GM12878 (cell line): ENCODE results near the gene GABRB1. TPM values are rescaled to one million over a fixed set of nuclear protein-coding genes. Genes with fewer than 3 reads are reported as not detected.

Source experiments
- ATAC-seq: fragments of 200-7000 bp; cut with Tn5 transposase; 3 replicates; pipeline ENCODE4 v1.9.1; 2020; ENCODE audit warnings: mild to moderate bottlenecking, moderate library complexity
- BruUV-seq: library from RNA; stranded (reverse); fragments of 400-500 nt; replicated peaks from 2 replicates; lab custom pipeline; 2021; lab: Mats Ljungman, UMichigan
- CTCF ChIA-PET: fragments of 300-600 bp; sonication (Branson Sonifier 250); formaldehyde crosslinking; extraction: SDS; loops from one replicate; lab custom pipeline; 2021; ENCODE audit warnings: inconsistent platforms; lab: Yijun Ruan, JAX
- POLR2A ChIA-PET: fragments of 350-600 bp; formaldehyde crosslinking; extraction: SDS; loops from one replicate; lab custom pipeline; 2021; ENCODE audit warnings: inconsistent platforms; lab: Charles Lee
- RAD21 ChIA-PET: fragments of 300-600 bp; sonication (Branson Sonifier 250); formaldehyde crosslinking; loops from one replicate; lab custom pipeline; 2023; ENCODE audit warnings: antibody characterized with exemption; ENCODE audit not compliant: unreplicated experiment; lab: Charles Lee
- SMC1A ChIA-PET: fragments of 300-600 bp; sonication (Branson Sonifier 250); formaldehyde crosslinking; loops from one replicate; lab custom pipeline; 2023; ENCODE audit not compliant: unreplicated experiment, uncharacterized antibody; lab: Charles Lee
- DNase-seq: peaks from one replicate; pipeline ENCODE4 v3.0.0-alpha.2; 2011; ENCODE audit warnings: low read depth, low spot score
- FAIRE-seq: peaks from 3 replicates; lab custom pipeline; 2011; peaks lifted over from hg19 to GRCh38; lab: Jason Lieb, UNC
- H2AFZ ChIP-seq: 2 replicates; pipeline ENCODE4 v1.6.0; 2011; ENCODE audit warnings: low read depth, low read length, control low read depth; ENCODE audit not compliant: control insufficient read depth
- H3K27ac ChIP-seq: 2 replicates; pipeline ENCODE4 v1.5.1; 2011; ENCODE audit warnings: control low read depth; ENCODE audit not compliant: control insufficient read depth, insufficient read depth
- H3K27me3 ChIP-seq, 2 experiments: replicated peaks in 1 of 2; 2 replicates each; pipeline versions ENCODE4 v1.6.0 to v1.6.1; 2011; ENCODE audit warnings: low read length in 1 of 2; ENCODE audit not compliant: control insufficient read depth in 2 of 2, insufficient read depth in 2 of 2
- H3K36me3 ChIP-seq, 2 experiments: 2 replicates each; pipeline ENCODE4 v1.5.1; 2011; ENCODE audit warnings: low read length in 1 of 2; ENCODE audit not compliant: control insufficient read depth in 2 of 2, insufficient read depth in 2 of 2
- H3K4me1 ChIP-seq: 2 replicates; pipeline ENCODE4 v1.6.1; 2011; ENCODE audit warnings: mild to moderate bottlenecking, low read length, moderate library complexity, mixed read lengths; ENCODE audit not compliant: control insufficient read depth, insufficient read depth
- H3K4me2 ChIP-seq: 2 replicates; pipeline ENCODE4 v1.6.0; 2011; ENCODE audit warnings: control low read depth; ENCODE audit not compliant: control insufficient read depth, insufficient read depth
- H3K4me3 ChIP-seq: fragments of 200-600 bp; sonication (generic); 2 replicates; pipeline ENCODE4 v1.5.1; 2016
- H3K79me2 ChIP-seq: 2 replicates; pipeline ENCODE4 v1.6.0; 2011; ENCODE audit warnings: low read length; ENCODE audit not compliant: control insufficient read depth, insufficient read depth
- H3K9ac ChIP-seq: 2 replicates; pipeline ENCODE4 v1.8.0; 2011; ENCODE audit warnings: low read length, control low read depth, mixed read lengths; ENCODE audit not compliant: control insufficient read depth, insufficient read depth
- H3K9me3 ChIP-seq: replicated peaks from 3 replicates; pipeline ENCODE4 v1.5.1; 2011; ENCODE audit warnings: mild to moderate bottlenecking, low read length; ENCODE audit not compliant: control insufficient read depth, insufficient read depth
- H4K20me1 ChIP-seq: 2 replicates; pipeline ENCODE4 v1.6.0; 2011; ENCODE audit not compliant: control insufficient read depth, insufficient read depth
- BHLHE40 ChIP-seq, 2 experiments: fragments of 450-650 bp in 1 of 2; IDR thresholded peaks; 2 replicates each; pipeline ENCODE4 v1.6.1; 2011 to 2017; ENCODE audit warnings: low read depth in 2 of 2, borderline replicate concordance in 1 of 2, improper control_type of control experiment in 1 of 2, low read length in 1 of 2, mild to moderate bottlenecking in 1 of 2
- FOS ChIP-seq: IDR thresholded peaks from 3 replicates; pipeline ENCODE4 v1.6.1; 2011; ENCODE audit warnings: borderline replicate concordance; ENCODE audit not compliant: insufficient read length; ENCODE audit errors: extremely low read depth
- IKZF1 ChIP-seq: fragments of 450-650 bp; conservative IDR thresholded peaks from 2 replicates; pipeline ENCODE4 v1.6.1; 2017; ENCODE audit warnings: antibody characterized with exemption, mild to moderate bottlenecking
- MYB ChIP-seq: fragments of 150-350 bp; IDR thresholded peaks from 2 replicates; pipeline ENCODE4 v1.6.1; 2014; ENCODE audit warnings: mild to moderate bottlenecking, low read depth, low read length, borderline replicate concordance
- NKRF ChIP-seq: fragments of 450-650 bp; conservative IDR thresholded peaks from 2 replicates; pipeline ENCODE4 v1.6.1; 2017; ENCODE audit warnings: mild to moderate bottlenecking, moderate library complexity
- POU2F2 ChIP-seq: IDR thresholded peaks from 3 replicates; pipeline ENCODE4 v1.6.1; 2011; ENCODE audit warnings: low read depth, mild to moderate bottlenecking, low read length, borderline replicate concordance
- SP1 ChIP-seq: IDR thresholded peaks from one replicate; pipeline ENCODE4 v1.6.1; 2011; ENCODE audit warnings: low read depth, low read length
- in situ Hi-C: fragments of 300-500 bp; cut with MboI; formaldehyde crosslinking; loops from 9 replicates; pipeline ENCODE4 v1.14.3; 2018; ENCODE audit warnings: mixed read lengths
- intact Hi-C: fragments of 100-400 bp; cut with micrococcal nuclease; formaldehyde crosslinking; loops from one replicate; pipeline ENCODE4 v1.14.2; 2022; ENCODE audit not compliant: unreplicated experiment
- polyA plus RNA-seq, 11 experiments: library from polyadenylated mRNA; depleted of rRNA in 4 of 11; unstranded in 6 of 11; stranded (reverse) in 5 of 11; fragments of >200 nt; fragmentation: Nextera tagmentation in 4 of 11; fragmentation: Illumina TruSeq in 1 of 11; extraction: Ambion mirVana in 4 of 11; extraction: Trizol in 1 of 11; gene quantifications; 1 replicate in 1 of 11; 2 replicates in 10 of 11; pipeline versions ENCODE4 v1.2.1 to v1.2.3, GENCODE V29; 2011 to 2016; ENCODE audit warnings: inconsistent platforms in 2 of 11, missing spikeins in 2 of 11, low read depth in 1 of 11
- total RNA-seq, 4 experiments: library from RNA; depleted of rRNA in 3 of 4; stranded (reverse); fragments of >200 nt in 3 of 4; fragmentation: Illumina TruSeq in 1 of 4; extraction: Trizol in 1 of 4; gene quantifications; 2 replicates each; pipeline versions ENCODE4 v1.2.1 to v1.2.3, GENCODE V29; 2013 to 2021
- TF ChIP-seq, protein P1 (sequence below): IDR thresholded peaks from 2 replicates; pipeline ENCODE4 v1.6.1; 2011; ENCODE audit warnings: low read depth, mild to moderate bottlenecking, low read length, moderate library complexity, borderline replicate concordance; ENCODE audit errors: extremely low read depth
- TF ChIP-seq, protein P2 (sequence below): IDR thresholded peaks from 2 replicates; pipeline ENCODE4 v1.6.1; 2012; ENCODE audit warnings: low read depth, low read length, improper control_type of control experiment
- TF ChIP-seq, protein P3 (sequence below): IDR thresholded peaks from 2 replicates; pipeline ENCODE4 v1.6.1; 2011; ENCODE audit warnings: mild to moderate bottlenecking, low read depth, low read length, moderate library complexity; ENCODE audit not compliant: insufficient replicate concordance
- TF ChIP-seq, protein P4 (sequence below): fragments of 450-650 bp; formaldehyde crosslinking; IDR thresholded peaks from 2 replicates; pipeline ENCODE4 v1.5.0; 2022; ENCODE audit warnings: mild to moderate bottlenecking, missing genetic modification characterization

GABRB1 gene
- total and polyA plus RNA-seq, 10 of the 15 experiments (the other 5 are each of a cell fraction or from before 2014, with no cell fraction given) = 0.13 to 0.92 TPM; not detected in 8

DNA sequence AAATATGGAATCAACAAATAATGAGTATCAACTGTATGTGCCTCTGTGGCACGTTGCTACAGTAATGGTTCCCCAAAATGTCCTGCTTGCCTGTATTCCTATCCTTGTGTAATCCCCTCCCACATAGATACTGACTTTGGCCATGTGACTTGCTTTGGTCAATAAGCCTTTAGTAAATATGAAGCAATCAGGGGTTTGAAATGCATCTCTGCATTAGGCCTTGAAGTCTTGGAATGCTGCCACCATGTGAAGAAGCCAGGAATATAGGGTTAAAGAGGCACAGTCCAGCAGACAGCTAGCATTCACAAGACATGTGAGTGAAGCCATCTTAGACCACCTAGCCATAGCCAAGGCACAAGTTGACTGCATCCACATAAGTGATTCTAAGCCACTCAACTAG lies 190.9 kb downstream of the GABRB1 start (continued):
- TF ChIP-seq, protein P1, sequence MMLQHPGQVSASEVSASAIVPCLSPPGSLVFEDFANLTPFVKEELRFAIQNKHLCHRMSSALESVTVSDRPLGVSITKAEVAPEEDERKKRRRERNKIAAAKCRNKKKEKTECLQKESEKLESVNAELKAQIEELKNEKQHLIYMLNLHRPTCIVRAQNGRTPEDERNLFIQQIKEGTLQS = no peak
- no peak for TF ChIP-seq BHLHE40 (IDR thresholded peaks at IDR 0.05; ENCODE audit: borderline replicate concordance in 1 of 2, low read depth in 2 of 2, low read length in 1 of 2)
- no peak for TF ChIP-seq IKZF1
- TF ChIP-seq, protein P2, sequence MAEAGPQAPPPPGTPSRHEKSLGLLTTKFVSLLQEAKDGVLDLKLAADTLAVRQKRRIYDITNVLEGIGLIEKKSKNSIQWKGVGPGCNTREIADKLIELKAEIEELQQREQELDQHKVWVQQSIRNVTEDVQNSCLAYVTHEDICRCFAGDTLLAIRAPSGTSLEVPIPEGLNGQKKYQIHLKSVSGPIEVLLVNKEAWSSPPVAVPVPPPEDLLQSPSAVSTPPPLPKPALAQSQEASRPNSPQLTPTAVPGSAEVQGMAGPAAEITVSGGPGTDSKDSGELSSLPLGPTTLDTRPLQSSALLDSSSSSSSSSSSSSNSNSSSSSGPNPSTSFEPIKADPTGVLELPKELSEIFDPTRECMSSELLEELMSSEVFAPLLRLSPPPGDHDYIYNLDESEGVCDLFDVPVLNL = no peak
- TF ChIP-seq FOS = no peak
- TF ChIP-seq, protein P3, sequence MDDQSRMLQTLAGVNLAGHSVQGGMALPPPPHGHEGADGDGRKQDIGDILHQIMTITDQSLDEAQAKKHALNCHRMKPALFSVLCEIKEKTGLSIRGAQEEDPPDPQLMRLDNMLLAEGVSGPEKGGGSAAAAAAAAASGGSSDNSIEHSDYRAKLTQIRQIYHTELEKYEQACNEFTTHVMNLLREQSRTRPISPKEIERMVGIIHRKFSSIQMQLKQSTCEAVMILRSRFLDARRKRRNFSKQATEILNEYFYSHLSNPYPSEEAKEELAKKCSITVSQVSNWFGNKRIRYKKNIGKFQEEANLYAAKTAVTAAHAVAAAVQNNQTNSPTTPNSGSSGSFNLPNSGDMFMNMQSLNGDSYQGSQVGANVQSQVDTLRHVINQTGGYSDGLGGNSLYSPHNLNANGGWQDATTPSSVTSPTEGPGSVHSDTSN = no peak
- TF ChIP-seq NKRF = no peak

DNA sequence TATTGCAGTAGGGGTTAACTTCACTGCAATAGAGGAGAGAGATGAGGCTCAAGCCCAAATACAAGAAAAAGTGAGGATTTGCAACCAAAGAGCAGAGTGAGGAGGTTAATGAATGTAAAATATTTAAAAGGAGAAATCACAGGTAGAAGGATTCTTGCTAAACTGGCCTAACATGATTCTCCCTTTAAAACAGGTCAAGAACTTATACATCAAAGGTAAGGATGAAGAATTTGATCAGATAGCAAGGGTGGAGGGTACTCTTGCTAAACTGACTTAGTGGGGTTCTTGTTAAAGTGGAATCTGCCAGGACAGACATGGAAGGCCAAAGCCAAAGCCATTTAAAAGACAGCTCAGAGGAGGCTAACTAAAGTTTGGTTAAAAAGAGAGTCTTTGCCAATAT lies 193.0 kb downstream of the GABRB1 start:
- no peak overlapping the region for H3K27ac ChIP-seq
- SMC1A ChIA-PET = no interaction called here
- FAIRE-seq = no peak
- CTCF ChIA-PET = no interaction called here
- no peak overlapping the region for H2AFZ ChIP-seq
- POLR2A ChIA-PET = no interaction called here
- no TSS peak for BruUV-seq
- H3K4me1 ChIP-seq = no peaks in the 10 kb centered on the region
- in situ Hi-C loops = no loop called here
- no peaks in the 10 kb centered on the region for H4K20me1 ChIP-seq
- no peaks in the 10 kb centered on the region for H3K36me3 ChIP-seq
- H3K4me3 ChIP-seq = no peak overlapping the region
- no peak for DNase-seq
- H3K9ac ChIP-seq = no peak overlapping the region
- RAD21 ChIA-PET = no interaction called here
- no peak for ATAC-seq
- H3K79me2 ChIP-seq = no peaks in the 10 kb centered on the region
- intact Hi-C loops = no loop called here
- H3K9me3 ChIP-seq = no peaks in the 10 kb centered on the region
- H3K4me2 ChIP-seq = no peak overlapping the region
- no peaks in the 10 kb centered on the region; a peak in 2 of 4 replicates for H3K27me3 ChIP-seq
- no peak for TF ChIP-seq MYB
- no peak for TF ChIP-seq POU2F2
- TF ChIP-seq, protein P4, sequence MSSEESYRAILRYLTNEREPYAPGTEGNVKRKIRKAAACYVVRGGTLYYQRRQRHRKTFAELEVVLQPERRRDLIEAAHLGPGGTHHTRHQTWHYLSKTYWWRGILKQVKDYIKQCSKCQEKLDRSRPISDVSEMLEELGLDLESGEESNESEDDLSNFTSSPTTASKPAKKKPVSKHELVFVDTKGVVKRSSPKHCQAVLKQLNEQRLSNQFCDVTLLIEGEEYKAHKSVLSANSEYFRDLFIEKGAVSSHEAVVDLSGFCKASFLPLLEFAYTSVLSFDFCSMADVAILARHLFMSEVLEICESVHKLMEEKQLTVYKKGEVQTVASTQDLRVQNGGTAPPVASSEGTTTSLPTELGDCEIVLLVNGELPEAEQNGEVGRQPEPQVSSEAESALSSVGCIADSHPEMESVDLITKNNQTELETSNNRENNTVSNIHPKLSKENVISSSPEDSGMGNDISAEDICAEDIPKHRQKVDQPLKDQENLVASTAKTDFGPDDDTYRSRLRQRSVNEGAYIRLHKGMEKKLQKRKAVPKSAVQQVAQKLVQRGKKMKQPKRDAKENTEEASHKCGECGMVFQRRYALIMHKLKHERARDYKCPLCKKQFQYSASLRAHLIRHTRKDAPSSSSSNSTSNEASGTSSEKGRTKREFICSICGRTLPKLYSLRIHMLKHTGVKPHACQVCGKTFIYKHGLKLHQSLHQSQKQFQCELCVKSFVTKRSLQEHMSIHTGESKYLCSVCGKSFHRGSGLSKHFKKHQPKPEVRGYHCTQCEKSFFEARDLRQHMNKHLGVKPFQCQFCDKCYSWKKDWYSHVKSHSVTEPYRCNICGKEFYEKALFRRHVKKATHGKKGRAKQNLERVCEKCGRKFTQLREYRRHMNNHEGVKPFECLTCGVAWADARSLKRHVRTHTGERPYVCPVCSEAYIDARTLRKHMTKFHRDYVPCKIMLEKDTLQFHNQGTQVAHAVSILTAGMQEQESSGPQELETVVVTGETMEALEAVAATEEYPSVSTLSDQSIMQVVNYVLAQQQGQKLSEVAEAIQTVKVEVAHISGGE (CRISPR knock-in tag) = no peak
- no peak for TF ChIP-seq SP1
